COLO829 (cell line): ENCODE data around the gene C6orf89.
"Not testable (repeated sequence)": the region's sequence is repeated elsewhere in the genome, so short reads cannot be mapped to it uniquely, and the experiment has no call there.

Source experiments
- DNase-seq: peaks from one replicate; pipeline ENCODE4 v3.0.0; 2012; ENCODE audit warnings: low spot score

C6orf89 gene

DNA sequence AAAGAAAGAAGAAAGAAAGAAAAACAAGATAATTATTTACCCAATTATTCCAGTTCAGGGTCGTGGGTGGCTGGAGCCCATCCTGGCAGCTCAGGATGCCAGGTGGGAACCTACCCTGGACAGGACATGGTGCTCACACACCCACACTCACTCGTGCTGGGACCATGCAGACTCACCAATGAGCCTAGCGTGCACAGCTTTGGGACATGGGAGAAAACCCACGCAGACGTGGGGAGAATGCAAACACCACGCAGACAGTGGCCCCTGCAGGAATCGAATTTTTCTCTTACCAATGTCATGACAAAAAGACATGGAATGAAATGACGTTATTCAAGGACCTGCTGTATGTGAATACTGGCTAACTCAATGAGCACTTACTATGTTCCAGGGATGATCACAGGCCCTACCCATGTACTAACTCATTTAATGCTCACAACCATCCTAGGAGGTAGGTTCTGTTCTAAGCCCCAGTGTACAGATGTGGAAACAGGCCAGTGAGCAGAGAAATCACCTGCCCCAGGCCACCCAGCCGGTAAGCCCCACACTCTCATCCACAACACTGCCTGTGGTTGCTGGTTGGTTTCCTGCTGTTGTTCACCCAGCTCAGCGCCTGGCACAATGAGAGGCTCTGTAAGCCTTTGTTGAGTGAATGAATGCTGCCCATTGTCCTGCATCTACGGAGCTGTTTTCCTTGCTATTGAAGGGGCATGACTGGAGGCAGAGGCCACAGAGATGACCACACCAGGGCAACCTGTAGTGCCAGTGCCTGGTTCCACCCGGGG, 62.0 kb downstream of the C6orf89 start:
- peak; percentile 51 for DNase-seq

GRCh38 chr6:36949076-36949475, 63.3 kb downstream of the C6orf89 start:
- DNase-seq, result not testable (repeated sequence)

GRCh38 chr6:36949636-36950035, 63.9 kb downstream of the C6orf89 start:
- DNase-seq, result no peak

DNA sequence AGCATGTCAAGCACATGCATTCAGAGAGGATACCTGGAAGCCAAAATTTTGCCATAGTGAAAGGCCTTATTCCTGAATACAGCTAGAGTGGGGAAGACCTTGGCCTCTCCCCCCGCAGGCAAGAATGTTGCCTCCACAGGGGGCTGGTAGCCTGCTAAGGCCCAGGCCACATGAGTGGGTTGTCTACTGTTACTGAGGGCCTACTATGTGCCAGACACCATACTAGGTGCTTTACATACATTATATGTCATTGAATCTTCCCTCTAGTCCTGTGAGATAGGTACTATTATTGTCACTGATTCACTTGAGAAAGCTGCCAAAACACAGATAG, 68.1 kb downstream of the C6orf89 start:
- DNase-seq, result no peak

DNA sequence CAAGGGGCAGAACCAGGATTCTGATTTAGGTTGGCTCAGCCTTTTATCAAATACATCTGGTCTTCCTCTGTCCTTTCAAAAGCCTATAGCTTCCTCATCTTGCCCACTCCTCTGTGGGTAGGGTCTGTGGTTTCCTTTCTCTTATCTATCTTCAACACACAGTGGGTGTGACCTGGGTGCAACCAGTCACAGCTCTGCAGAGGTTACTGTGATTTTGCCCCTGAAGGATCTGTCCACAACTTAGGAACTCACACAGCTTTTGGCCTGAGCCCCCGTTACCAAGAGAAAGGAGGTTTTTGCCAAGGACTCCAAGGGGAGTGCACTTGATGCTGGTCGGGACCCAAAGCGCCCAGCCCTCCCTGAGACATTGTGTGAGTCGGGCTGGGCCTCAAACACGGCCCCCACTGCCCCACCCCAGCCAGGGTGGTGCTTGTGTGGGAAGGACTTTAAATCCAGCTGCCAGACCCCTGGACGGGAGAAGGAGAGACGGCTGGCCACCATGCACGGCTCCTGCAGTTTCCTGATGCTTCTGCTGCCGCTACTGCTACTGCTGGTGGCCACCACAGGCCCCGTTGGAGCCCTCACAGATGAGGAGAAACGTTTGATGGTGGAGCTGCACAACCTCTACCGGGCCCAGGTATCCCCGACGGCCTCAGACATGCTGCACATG, 68.6 kb downstream of the C6orf89 start, which contains the start of gene PI16:
PI16 (plus strand) TSS at position 477 of the 670 bp plus-strand sequence; CDS start at position 500, 23 bp downstream.
- no peak for DNase-seq

DNA sequence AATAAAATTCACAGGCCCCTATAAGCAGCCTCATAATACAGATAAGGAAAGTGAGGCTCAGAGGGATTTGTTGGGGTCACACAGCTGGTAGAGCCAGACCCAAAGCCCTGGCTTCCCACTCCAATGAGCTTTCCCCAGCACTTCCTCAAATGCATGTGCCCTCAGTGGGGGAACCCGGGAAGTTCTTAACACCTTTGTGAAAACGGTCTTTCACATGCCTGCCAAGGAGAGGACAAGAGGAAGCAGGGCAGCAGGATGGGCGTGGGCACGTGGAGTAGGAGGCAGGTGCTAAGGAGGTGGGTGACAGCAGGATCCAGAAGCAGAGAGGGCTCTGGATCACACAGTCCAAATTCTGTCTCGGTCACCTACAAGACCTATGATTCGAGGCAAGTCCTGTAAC, 69.4 kb downstream of the C6orf89 start:
- DNase-seq, result no peak

- DNase-seq, result no peak
Measured at GRCh38 chr6:36955671-36956445, 70.1 kb downstream of the C6orf89 start.

DNA sequence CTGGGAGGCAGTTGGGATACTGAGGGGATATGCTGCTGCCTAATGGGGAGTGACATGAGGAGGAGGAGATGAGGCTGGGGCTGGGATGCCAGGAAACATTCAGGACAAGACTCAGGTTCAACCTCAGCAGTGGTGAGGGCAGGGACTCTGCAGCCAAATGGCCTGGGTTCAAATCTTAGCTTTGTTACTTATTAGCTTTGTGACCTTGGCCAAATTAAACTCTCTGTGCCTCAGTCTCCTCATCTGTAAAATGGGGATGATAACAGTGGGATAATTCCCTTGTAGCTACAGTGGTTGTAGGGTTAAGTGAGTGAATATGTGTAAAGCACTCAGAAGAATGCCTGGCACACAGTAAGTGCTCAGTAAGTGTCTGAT, 70.7 kb downstream of the C6orf89 start:
- DNase-seq, result no peak

GRCh38 chr6:36957773-36958271, 72.1 kb downstream of the C6orf89 start:
- DNase-seq, result no peak

DNA sequence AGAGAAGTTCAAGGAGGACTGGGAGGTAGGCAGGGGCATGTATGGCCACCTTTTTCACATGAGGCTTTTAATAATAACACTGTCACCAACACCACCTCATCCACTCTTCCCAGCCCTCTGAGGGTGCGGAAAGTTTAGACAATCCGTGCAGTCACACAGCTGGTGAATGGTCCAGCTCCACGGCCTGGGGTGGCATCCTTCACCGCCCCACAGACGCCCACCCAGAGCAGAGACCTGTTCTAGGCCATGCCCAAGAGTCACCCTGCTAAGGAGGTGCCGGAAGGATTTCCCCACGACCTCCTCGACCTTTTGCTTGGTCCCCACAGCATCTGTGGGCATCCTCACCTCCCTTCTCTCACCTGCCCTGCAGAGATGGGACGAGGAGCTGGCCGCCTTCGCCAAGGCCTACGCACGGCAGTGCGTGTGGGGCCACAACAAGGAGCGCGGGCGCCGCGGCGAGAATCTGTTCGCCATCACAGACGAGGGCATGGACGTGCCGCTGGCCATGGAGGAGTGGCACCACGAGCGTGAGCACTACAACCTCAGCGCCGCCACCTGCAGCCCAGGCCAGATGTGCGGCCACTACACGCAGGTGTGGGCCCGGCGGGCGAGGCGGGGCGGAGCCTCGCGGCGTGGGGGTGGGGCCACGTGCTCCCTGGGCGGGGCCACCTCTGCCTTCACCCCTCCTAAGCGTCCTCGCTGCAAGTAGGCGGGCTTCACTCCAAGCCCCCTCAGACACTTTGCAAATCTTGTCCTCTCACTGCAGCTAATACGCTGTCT, 73.2 kb downstream of the C6orf89 start:
- no peak for DNase-seq

DNA sequence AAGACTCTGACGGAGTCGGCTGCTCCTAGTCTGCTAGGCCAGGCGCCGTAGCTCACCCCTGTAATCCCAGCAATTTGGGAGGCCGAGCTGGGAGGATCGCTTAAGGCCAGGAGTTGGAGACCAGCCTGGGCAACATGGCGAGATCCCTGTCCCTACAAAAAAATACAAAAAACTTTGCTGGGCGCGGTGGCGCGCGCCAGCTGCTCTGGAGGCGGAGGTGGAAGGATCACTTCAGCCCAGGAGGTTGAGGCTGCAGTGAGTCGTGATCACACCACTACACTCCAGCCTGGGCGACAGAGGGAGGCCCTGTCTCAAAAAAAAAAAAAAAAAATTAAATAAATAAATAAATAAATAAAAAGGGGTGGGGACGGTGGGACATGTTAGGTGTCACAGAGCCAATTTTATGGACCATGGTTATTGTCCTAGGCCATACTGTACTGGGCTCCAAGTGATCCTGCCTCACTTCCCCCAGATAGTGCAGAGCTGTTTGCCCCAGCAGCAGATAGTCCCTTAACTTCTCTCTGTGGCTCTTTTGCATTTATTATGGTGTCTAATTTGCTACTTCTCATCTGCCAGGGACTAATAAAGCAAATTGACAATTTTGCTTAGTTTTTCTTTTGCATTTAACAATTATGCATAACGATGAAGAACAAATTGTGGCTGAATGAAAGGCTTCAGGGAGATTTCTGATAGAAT, 74.0 kb downstream of the C6orf89 start:
- no peak for DNase-seq

- no peak for DNase-seq
Measured at GRCh38 chr6:36961441-36962435, 76.0 kb downstream of the C6orf89 start.

DNA sequence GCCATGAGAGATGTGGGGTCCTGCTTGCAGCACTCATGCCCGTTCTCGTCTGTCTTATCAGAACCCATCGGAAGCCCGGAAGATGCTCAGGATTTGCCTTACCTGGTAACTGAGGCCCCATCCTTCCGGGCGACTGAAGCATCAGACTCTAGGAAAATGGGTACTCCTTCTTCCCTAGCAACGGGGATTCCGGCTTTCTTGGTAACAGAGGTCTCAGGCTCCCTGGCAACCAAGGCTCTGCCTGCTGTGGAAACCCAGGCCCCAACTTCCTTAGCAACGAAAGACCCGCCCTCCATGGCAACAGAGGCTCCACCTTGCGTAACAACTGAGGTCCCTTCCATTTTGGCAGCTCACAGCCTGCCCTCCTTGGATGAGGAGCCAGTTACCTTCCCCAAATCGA, 77.1 kb downstream of the C6orf89 start:
- DNase-seq, result no peak

- no peak for DNase-seq
Measured at GRCh38 chr6:36963451-36964290, 77.9 kb downstream of the C6orf89 start.

DNA sequence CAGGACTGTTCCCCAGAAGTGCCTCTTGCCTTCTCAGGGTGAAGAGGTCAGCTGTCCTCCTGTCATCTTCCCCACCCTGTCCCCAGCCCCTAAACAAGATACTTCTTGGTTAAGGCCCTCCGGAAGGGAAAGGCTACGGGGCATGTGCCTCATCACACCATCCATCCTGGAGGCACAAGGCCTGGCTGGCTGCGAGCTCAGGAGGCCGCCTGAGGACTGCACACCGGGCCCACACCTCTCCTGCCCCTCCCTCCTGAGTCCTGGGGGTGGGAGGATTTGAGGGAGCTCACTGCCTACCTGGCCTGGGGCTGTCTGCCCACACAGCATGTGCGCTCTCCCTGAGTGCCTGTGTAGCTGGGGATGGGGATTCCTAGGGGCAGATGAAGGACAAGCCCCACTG, 78.6 kb downstream of the C6orf89 start:
- no peak for DNase-seq

- DNase-seq, result no peak
Measured at GRCh38 chr6:36964908-36965307, 79.2 kb downstream of the C6orf89 start.

DNA sequence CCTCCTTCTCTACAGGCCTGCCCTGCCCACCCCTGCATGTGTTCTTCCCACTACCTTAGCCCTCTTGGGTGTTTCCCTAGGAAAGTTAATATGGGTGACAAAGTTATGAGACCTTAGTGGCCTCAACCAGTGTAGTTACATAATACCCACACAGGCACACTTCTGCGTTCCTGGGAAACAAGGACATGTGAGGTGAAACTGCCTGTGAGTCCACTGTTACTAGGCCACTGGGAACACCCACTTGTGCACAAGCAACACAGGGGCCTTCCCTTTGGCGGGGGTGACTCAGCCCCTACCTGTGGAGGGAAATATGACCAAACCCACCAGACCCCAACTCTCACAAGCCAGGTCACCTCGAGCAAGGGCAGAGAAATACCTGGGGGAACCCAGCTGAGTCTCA, 81.5 kb downstream of the C6orf89 start:
- no peak for DNase-seq

- DNase-seq, result no peak
Measured at GRCh38 chr6:36967757-36968156, 82.0 kb downstream of the C6orf89 start.
